ENCODE data around the gene BRWD1.

BRWD1 gene

GRCh38 chr21:39193380-39193779 is 120.1 kb downstream of the BRWD1 start:
- DNase-seq = no peak

- DNase-seq = no peak
These were observed 123.4 kb downstream of the BRWD1 start for GRCh38 chr21:39189857-39190604.

GRCh38 chr21:39188521-39189139 is 124.8 kb downstream of the BRWD1 start:
- DNase-seq = no peak

- DNase-seq = no peak
These were observed 126.3 kb downstream of the BRWD1 start for GRCh38 chr21:39187141-39187540.

DNA sequence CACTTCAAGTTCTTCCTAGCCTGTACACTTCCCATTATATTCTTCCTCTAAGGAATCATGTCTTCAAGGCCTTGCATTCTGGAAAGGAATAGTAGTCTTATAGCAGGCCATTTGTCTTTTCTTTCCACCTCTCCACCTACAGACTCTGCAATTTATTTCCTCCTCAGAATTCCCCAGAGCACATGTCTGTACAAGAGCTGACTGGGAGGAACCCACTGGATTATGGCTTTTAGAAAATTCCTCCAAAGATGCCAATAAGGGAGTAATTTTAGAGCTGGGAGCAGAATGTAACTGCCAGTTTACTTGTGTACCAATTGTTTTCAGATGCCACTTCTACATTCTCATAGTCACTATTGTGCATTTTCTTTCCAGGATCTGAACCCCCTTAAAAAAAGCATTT is 126.8 kb downstream of the BRWD1 start:
- no peak for DNase-seq

DNA sequence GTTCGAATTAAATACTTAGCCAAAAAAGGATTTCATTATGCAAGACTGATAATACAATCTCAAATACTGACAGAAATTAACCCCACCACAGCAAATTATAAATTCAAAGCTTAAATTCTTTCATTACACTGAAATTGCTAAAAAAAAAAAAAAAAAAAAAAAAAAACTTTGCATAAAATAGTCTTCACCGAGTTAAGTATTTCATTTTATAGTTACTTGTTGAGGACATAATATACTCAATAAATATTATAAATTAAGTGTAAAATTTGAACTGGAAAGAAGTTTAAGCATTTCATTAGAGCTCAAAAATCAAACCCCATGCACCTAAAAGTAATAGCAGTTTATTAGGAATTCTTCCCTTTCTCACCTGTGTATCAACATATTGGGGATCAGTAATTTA is 128.3 kb downstream of the BRWD1 start:
- no peak for DNase-seq

GRCh38 chr21:39184050-39184980 is 129.1 kb downstream of the BRWD1 start:
- DNase-seq = no peak

GRCh38 chr21:39183272-39184049 is 130.0 kb downstream of the BRWD1 start, which contains the start of gene PSMG1:
TSS of gene PSMG1 (minus strand) at chr21:39183451. CDS start at chr21:39183385, 66 bp downstream.
- peak; percentile 94 for DNase-seq

GRCh38 chr21:39182484-39183271 is 130.8 kb downstream of the BRWD1 start:
- DNase-seq = no peak

DNA sequence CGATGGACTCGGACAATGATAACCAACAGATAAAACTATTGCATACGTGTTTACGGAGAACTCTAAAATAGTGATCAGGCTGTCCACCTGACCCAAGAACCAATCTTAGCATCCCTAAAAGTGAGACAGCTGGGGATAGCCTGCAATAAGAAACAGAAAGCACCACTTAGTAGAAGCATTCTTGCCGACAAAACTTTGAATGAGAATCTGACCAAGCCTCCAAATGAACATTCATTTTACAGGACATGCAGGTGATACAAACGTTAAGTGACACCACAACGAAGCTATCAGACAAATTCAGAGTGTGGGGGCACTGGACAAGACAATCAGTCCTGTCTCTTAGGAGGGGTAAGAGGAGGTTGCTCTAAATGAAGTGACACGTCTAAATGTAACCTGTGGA is 131.4 kb downstream of the BRWD1 start:
- no peak for DNase-seq

DNA sequence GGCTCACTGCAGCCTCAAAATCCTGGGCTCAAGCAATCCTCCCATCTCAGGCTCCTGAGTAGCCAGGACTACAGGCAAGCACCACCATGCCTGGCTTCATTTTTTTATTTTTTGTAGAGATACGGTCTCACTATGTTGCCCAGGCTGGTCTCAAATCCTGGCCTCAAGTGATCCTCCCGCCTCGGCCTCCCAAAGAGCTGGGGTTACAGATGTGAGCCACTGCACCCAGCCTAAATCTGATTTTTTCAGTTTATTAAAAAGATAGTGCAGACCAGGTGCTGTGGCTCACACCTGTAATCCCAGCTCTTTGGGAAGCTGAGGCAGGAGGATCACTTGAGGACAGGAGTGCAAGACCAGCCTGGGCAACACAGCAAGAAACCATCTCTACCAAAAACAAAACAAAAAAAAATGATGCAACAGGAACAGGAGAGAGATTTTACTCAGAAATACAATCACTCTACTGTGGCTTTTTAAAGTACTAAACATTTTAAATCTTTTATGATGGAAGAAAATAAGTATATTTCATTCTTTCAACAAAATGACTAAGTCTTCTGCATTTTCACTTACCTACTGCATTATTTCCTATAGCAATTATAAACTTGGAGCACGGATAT is 132.1 kb downstream of the BRWD1 start:
- no peak for DNase-seq

DNA sequence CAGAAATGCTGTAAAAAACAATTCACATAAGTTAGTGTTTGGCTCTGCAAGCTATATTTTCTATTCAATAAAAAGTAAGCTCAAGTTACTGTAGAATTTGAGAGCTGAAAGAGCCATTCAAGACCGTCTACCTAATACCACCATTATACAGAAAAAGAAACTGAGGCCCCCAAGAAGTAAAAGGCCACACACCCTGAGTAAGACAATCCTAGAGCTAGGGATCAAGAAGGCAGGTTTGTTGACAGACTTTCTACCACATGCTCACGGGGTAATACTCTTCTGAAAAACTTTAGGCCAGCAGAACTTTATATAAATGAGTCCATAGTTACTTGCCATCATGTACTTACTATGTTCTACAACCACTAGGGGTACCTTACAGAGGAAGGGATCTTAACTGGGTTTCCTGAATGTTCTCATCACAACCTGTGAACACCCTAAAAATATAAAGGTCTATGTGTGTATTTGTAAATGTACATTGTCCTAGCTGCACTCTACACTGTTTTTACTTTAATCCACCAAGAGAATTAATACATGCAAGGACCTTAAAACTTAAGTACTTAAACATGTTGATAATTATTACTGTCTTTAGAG is 132.9 kb downstream of the BRWD1 start:
- no peak for DNase-seq

GRCh38 chr21:39178421-39178820 is 135.0 kb downstream of the BRWD1 start:
- no peak for DNase-seq

- no peak for DNase-seq
These were observed 137.1 kb downstream of the BRWD1 start for GRCh38 chr21:39176271-39176709.

DNA sequence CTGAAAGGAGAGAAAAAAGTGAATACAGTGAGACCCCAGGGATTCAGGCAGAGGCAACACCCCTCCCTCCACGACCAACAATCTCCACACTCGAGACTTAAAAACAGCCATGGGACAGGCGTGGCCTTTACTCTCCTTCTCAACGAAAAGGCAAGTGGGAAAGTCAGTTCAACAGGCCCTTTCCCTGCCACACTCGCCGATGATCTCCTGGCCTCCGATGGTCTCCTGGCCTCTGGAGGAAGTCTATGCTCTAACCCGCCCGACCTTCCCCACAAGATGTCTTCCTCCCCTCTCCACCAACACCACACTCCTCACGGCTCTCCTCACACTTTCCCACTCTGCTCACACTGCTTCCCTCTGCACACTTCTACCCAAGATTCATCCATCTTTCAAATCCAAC is 137.8 kb downstream of the BRWD1 start:
- DNase-seq = no peak

GRCh38 chr21:39175154-39175553 is 138.3 kb downstream of the BRWD1 start:
- DNase-seq = no peak

DNA sequence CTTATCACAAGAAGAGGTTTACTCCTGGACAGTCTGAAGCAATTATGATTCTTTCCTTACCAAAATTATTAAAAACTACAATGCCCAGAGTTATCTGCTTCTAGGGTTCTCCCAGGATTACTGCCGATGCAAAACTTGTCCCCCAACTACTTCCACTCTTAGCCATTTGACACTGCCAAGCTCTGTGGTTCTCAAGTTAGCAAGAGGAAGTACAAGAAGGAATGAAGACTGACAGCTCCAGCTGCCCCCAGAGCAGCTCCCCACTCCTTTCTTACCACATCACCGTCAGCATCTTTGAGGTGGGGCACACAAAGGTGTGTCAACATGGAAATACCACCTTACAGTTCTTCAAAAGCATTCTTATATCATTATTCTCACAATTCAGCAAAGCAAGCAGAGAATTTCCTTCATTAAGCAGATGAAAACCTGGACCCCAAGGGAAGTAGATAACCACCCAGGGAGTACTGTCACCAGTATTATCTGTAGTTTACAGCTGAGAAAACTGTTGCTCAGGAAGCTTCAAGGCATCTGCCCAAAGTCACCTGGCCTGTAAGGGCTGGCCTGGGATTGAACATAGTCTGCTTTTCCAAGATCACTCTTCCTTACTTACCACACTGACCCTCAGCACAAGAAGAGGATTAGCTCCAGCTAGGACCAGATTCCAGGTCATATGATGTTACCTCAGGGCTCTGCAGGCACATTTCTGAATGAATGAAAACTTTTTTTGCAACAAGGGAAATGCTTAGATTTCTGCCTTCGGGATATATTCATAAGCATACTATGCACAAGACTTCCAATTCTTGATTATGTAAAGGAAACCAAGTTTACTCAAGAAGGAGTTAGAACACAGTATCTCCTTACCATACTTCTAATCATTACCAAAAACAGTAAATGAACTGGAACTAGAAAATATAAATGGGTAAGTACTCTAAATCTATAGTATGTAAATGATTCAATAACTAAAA is 139.4 kb downstream of the BRWD1 start:
- no peak for DNase-seq

GRCh38 chr21:39169906-39170305 is 143.5 kb downstream of the BRWD1 start:
- DNase-seq = no peak

GRCh38 chr21:39168800-39169199 is 144.6 kb downstream of the BRWD1 start:
- no peak for DNase-seq

DNA sequence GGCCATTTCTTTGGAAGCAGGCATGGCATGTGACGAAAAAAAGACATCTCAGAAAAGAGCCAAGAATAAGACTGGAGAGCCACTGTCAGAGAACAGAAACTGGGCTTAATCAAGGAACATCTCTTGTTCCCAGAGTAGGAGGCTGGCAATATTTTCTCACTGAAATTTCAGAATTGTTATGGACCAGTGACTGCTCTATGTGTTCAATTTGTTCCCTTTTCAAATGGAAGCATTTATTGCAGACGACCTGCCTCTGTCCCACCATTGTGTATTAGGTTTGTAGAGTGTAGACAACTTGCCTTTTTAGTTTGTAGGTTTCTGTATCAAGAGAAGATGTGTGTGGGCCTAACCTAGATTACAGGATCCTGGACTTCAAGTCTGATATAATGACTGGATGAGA is 148.9 kb downstream of the BRWD1 start:
- DNase-seq = no peak

Data from CD4-positive, alpha-beta T cell treated with Interleukin-15 for 1 hour (primary cell).